Cardiac muscle cell (in vitro differentiated cells and primary cell): ENCODE data around the gene CHTF18. TPM values are rescaled to one million over a fixed set of nuclear protein-coding genes. Genes with fewer than 3 reads are reported as not detected.

Experiments
- DNase-seq, 2 donors: peaks; one replicate each; pipeline versions ENCODE4 v3.0.0 to v3.0.0-alpha.2; 2010 to 2017; ENCODE audit warnings: low read depth in 1 of 2, low spot score in 1 of 2
- H3K27ac ChIP-seq: fragments of 200-600 bp; sonication (generic); 2 replicates; pipeline ENCODE4 v1.5.1; 2016
- H3K27me3 ChIP-seq: fragments of 200-600 bp; sonication (generic); 2 replicates; pipeline ENCODE4 v1.6.0; 2016; ENCODE audit warnings: control low read depth
- H3K36me3 ChIP-seq: fragments of 200-600 bp; sonication (generic); 2 replicates; pipeline ENCODE4 v1.5.1; 2016; ENCODE audit warnings: control low read depth
- H3K4me1 ChIP-seq: fragments of 200-600 bp; sonication (generic); 2 replicates; pipeline ENCODE4 v1.8.1; 2017; ENCODE audit warnings: low read depth, mild to moderate bottlenecking, mixed run types
- H3K4me3 ChIP-seq: fragments of 200-600 bp; sonication (generic); 2 replicates; pipeline ENCODE4 v1.5.1; 2016; ENCODE audit warnings: mild to moderate bottlenecking
- H3K9me3 ChIP-seq: fragments of 200-600 bp; sonication (generic); 2 replicates; pipeline ENCODE4 v1.5.1; 2017; ENCODE audit warnings: low read depth, mild to moderate bottlenecking, control low read depth
- polyA plus RNA-seq: library from polyadenylated mRNA; unstranded; fragments of >200 nt; fragmentation: Nextera tagmentation; extraction: Ambion mirVana; gene quantifications from 2 replicates; pipeline ENCODE4 v1.2.1, GENCODE V29; 2016
- total RNA-seq: library from RNA; depleted of rRNA; stranded (reverse); fragments of >200 nt; gene quantifications from 2 replicates; pipeline ENCODE4 v1.2.3, GENCODE V29; 2016
- TF ChIP-seq, protein P1 (sequence below): IDR thresholded peaks from 2 replicates; pipeline ENCODE4 v1.5.1; 2012; ENCODE audit warnings: low read depth, mild to moderate bottlenecking, low read length

Gene CHTF18
- total and polyA plus RNA-seq, 2 experiments from 2014 or later: 43.6 to 107 TPM

- H3K9me3 ChIP-seq: no peaks in the 10 kb centered on the region
- no peaks in the 10 kb centered on the region for H3K36me3 ChIP-seq
- H3K27ac ChIP-seq: no peak overlapping the region
- TF ChIP-seq, protein P1, sequence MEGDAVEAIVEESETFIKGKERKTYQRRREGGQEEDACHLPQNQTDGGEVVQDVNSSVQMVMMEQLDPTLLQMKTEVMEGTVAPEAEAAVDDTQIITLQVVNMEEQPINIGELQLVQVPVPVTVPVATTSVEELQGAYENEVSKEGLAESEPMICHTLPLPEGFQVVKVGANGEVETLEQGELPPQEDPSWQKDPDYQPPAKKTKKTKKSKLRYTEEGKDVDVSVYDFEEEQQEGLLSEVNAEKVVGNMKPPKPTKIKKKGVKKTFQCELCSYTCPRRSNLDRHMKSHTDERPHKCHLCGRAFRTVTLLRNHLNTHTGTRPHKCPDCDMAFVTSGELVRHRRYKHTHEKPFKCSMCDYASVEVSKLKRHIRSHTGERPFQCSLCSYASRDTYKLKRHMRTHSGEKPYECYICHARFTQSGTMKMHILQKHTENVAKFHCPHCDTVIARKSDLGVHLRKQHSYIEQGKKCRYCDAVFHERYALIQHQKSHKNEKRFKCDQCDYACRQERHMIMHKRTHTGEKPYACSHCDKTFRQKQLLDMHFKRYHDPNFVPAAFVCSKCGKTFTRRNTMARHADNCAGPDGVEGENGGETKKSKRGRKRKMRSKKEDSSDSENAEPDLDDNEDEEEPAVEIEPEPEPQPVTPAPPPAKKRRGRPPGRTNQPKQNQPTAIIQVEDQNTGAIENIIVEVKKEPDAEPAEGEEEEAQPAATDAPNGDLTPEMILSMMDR: no peak
- no peak for DNase-seq
- peaks cover 4% of the 10 kb centered on the region for H3K4me1 ChIP-seq
- H3K27me3 ChIP-seq: peaks cover 25% of the 10 kb centered on the region
- H3K4me3 ChIP-seq: no peak overlapping the region
Observed at GRCh38 chr16:805474-805873, 17.1 kb downstream of the CHTF18 start.

DNA sequence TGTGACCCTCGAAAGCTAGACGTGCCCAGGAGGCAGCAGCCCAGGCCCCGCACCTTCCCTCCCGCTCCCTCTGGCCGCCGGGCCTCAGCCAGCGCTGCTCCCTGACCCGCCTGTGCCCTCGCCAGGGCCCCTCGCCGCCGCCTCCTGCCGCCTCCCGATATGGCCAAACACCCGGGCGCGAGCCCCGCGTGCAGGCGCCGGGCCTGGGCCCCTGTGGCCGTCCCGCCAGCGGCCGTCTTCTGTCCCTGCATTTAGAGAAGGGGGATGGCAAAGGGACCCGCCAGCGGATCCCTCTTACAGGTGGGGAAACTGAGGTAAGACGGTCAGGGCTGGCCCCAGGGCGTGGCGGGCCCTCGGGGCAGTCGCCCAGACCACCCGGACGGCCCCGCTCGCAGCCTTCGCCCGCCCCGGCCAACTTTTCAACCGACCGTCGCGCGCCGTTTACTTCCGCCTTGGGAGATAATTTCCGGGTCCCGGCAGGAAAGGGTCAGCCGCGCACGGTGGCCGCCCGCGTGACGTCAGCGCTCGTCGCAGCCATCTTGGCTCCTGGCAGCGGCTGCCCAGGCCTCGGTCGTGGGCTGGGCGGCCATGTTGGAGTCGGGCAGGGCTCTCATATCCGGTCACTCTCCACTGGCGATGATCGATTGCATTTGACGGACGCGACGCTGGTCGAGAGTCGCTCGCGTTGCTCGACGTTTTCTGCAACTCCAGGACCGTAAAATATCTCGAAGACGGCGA is 19.1 kb downstream of the CHTF18 start:
- TF ChIP-seq, protein P1: no peak

DNA sequence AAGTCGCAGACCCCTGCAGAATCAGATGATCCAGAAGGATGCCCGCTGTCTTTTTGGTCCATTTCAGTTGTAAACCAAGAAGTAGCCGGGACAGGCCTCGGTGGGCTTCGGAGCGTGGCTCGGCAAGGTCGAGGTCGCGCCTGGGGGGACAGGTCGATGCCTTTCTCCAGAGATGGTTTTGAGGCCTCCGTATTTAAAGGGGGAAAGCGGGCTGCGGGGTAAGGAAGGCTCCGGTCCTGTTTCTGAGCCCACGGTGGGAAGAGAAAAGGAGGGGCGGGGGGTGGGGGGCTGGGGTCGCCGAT is 19.6 kb downstream of the CHTF18 start:
- TF ChIP-seq, protein P1: no peak
- DNase-seq: no peak
- H3K27ac ChIP-seq: no peak overlapping the region
- H3K4me1 ChIP-seq: no peaks in the 10 kb centered on the region
- peak overlapping the region; percentile 74 for H3K4me3 ChIP-seq
- no peaks in the 10 kb centered on the region for H3K9me3 ChIP-seq
- H3K36me3 ChIP-seq: no peaks in the 10 kb centered on the region
- peaks cover 15% of the 10 kb centered on the region for H3K27me3 ChIP-seq

More for the DNA sequence above, 19.1 kb downstream of the CHTF18 start:
- DNase-seq: peak; percentile 89 to 94
- Histone ChIP-seq H3K27me3 (peaks cover 16% of the 10 kb centered on the region), H3K27ac (peak overlapping the region; percentile 90), H3K36me3 (no peaks in the 10 kb centered on the region), H3K9me3 (no peaks in the 10 kb centered on the region), H3K4me3 (peak overlapping the region; percentile 74), H3K4me1 (no peaks in the 10 kb centered on the region)

DNA sequence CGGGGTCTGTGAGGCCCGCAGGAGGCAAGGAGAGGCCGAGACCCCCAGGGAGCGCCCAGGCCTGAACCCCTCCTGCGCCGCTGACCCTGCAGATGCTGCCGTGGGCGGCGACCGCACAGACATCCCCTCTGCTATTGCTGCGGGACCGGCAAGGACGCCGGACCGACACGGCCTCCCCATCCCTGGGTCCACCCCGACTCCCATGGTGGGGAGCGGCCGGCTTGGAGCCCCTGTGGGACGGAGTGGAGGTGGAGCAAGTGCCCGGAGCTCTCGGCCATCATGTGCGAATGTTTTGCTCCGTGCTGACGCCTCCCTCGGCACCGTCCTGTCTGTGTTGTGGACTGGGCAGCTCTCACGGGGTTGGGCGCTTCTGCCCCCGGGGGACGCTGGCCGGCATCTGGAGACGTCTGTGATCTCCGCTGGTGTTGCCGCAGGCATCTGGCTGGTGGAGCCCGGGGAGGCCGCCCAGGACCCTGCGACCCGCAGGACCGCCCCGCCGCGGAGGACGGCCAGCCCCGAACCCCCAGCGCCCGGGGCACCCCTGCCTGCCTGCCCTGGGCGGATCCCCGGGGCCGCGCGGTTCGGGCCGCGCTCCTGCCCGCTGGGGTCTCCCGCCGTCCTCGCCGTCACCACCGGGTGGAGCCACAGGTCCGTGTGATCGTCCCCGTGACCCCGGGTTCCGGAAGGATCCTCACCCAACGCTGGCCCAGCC is 24.9 kb downstream of the CHTF18 start:
- Histone ChIP-seq H3K27me3 (peaks cover 19% of the 10 kb centered on the region), H3K4me1 (no peaks in the 10 kb centered on the region), H3K27ac (no peak overlapping the region), H3K4me3 (no peak overlapping the region), H3K36me3 (no peaks in the 10 kb centered on the region), H3K9me3 (no peaks in the 10 kb centered on the region)
- TF ChIP-seq, protein P1: peak; percentile 48
- peak; percentile 36 to 77 for DNase-seq

DNA sequence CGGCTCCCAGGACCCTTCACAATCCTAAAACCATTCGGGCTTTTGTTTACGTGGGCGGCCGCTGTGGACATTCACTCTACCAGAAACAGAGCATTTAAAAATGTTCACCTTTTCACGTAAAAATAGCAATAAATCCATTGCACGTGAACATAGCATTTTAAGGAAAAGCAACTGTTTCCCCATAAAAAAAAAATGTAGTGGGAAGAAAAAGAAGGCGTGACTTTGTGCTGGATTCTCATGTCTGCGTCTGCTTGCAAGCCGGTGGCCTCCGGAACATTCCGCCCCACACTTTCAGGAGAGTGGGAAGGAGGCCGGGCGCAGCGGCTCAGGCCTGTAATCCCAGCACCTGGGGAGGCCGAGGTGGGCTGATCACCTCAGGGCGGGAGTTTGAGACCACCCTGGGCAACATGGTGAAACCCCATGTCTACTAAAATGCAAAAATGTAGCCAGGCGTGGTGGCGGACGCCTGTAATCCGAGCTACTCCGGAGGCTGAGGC is 25.5 kb downstream of the CHTF18 start:
- Histone ChIP-seq H3K27ac (no peak overlapping the region), H3K4me1 (no peaks in the 10 kb centered on the region), H3K27me3 (peaks cover 19% of the 10 kb centered on the region), H3K9me3 (no peaks in the 10 kb centered on the region), H3K4me3 (no peak overlapping the region), H3K36me3 (no peaks in the 10 kb centered on the region)
- DNase-seq: no peak
- TF ChIP-seq, protein P1: no peak
